Ovary (tissue), 1 donor: ENCODE measurements around the gene FOSL1.

Source experiments
- EP300 ChIP-seq: sonication (generic); formaldehyde crosslinking; IDR thresholded peaks from one replicate; pipeline ENCODE4 v1.6.1; 2017; ENCODE audit warnings: antibody characterized with exemption
- POLR2A ChIP-seq: fragments of 450-650 bp; IDR thresholded peaks from one replicate; pipeline ENCODE4 v1.6.1; 2017; ENCODE audit warnings: antibody characterized with exemption, mild to moderate bottlenecking, moderate library complexity

DNA sequence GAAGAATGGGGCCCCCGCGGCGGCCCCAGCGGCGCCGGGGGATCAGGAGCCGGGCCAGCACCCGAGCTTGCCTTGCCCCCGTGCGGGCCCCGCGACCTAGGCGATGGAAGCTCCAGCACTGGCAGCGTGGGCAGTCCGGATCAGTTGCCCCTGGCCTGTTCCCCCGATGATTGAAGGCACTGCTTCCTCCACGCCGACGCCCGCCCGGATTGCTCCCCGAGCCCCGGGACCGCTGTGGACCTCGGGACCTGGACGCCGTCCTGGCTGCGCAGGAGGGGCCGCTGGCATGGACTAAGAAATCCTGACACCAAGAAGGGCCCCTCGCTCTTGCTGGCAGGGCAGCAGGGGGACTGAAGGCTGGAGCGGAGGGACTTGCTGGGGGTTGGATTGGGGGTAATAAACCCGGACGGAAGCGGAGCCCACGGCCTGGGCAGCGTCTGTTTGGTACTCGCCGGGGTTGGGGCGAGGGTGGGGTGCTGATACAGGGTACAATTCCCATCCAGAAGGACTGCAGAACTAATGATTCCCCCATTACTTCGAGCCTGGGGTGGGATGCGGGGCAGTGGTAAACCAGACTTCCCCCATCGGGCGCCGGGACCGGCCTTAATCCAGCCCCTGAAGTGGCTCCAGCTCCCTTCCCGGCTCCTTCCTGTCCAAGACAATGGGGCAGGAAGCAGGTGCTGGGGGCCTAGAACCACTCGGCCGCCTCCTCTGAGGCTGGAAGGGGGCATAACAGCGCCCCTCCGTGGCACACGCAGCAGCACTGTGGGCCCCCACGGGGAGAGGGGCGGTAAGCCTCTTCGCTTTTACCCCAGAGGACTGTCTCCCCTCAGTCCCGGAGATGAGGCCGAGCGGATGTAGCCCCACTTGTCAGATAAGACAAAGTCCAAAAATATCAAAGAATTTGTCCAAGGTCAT, 8.7 kb downstream of the FOSL1 start:
- no peak for TF ChIP-seq POLR2A
- TF ChIP-seq EP300 = no peak
